ENCODE data around the gene NTNG1. TPM values are rescaled to one million over a fixed set of nuclear protein-coding genes. Genes with fewer than 3 reads are reported as not detected.

NTNG1 gene
- total and polyA plus RNA-seq, 3 donors from 2014 or later, result 1.8 to 2.3 (median 2.2) TPM

DNA sequence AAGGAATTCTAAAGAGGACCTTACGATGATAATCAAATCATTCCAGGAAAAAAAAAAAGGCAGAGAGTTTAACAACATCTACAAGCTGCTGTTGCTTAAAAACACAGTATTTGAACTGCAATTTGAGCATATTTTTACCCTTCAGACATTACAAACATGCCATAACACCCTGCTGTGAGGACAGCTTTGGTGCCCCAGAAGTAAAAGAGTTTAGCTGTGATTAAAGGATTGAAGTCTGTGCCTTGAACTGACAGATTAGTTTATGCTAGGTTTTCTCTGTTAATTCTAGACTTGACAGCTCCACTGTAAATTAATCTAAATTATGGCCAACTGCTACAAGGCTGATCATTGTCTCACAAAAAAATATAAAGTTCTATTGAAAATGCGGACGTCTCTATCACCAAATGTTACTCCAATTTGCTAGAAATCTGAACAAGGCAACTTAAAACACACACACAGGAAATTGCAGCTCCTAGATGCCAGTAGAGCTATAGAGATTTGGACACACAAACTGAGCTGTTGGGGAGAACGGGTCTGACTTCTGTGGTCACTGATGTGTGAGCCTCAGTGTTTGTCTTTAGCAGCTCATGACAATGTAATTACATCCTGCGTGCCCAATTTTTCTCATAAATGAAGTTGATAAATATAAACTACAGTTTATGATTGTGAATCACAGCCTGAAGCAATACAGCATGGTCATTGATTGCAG is 217.9 kb downstream of the NTNG1 start:
- Histone ChIP-seq H3K9me3 (no peaks in the 10 kb centered on the region), H3K36me3 (ENCODE audit: low read depth, missing control alignments) (no peaks in the 10 kb centered on the region), H3K27ac (no peak overlapping the region), H3K27me3 (no peaks in the 10 kb centered on the region), H3K4me3 (no peak overlapping the region), H3K4me1 (no peaks in the 10 kb centered on the region)
- no peak for DNase-seq
- intact Hi-C loops (cut with DNase I; ENCODE audit: low total_unique reads), result no loop called here
- WGBS, 2 donors, result 59 to 68% methylated on average over 5 of the region's 5 CpGs
- no peak for TF ChIP-seq POLR2A (IDR thresholded peaks at IDR 0.05)
- TF ChIP-seq, protein P1, sequence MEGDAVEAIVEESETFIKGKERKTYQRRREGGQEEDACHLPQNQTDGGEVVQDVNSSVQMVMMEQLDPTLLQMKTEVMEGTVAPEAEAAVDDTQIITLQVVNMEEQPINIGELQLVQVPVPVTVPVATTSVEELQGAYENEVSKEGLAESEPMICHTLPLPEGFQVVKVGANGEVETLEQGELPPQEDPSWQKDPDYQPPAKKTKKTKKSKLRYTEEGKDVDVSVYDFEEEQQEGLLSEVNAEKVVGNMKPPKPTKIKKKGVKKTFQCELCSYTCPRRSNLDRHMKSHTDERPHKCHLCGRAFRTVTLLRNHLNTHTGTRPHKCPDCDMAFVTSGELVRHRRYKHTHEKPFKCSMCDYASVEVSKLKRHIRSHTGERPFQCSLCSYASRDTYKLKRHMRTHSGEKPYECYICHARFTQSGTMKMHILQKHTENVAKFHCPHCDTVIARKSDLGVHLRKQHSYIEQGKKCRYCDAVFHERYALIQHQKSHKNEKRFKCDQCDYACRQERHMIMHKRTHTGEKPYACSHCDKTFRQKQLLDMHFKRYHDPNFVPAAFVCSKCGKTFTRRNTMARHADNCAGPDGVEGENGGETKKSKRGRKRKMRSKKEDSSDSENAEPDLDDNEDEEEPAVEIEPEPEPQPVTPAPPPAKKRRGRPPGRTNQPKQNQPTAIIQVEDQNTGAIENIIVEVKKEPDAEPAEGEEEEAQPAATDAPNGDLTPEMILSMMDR (IDR thresholded peaks at IDR 0.05), result no peak

DNA sequence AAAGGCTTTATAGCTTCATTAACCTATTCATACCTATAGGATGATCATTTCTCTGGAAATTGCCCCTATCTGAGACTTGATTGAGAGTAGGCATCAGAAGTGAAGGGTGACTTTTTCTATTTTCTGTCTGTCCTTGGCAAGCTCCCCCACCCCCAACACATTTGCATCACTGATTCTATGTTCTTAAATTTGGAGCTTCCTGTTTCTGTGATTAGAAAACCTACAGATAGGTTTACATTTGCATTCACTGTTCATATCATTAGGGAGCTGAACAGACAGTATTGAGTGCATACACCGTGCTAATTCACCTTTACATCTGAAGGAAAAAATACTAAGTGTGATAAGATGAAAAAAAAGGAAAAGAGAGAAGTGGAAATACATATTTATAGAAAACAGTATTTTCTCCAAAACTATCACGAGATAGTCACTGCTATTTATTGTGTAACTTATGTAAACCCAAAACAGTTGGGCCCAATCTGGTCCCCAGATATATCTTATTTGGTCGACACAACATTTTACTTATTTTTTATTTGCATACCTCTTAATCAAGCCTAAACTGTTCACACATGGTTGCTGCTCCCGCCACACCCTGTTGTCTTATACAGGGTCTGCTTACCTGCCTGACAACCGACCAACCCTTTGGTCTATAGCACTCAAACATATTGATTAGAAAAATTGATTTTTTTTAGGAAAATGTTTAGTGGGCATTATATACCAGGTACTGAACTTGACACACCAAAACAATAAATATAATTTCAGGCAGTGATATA is 218.8 kb downstream of the NTNG1 start:
- no peaks in the 10 kb centered on the region for H3K4me1 ChIP-seq
- no peak for DNase-seq
- TF ChIP-seq POLR2A (IDR thresholded peaks at IDR 0.05), result no peak
- TF ChIP-seq, protein P1 (IDR thresholded peaks at IDR 0.05), result no peak
- H3K36me3 ChIP-seq (ENCODE audit: low read depth, missing control alignments), result no peaks in the 10 kb centered on the region
- H3K9me3 ChIP-seq, result no peaks in the 10 kb centered on the region
- no peak overlapping the region for H3K27ac ChIP-seq
- WGBS, 2 donors, result 72 to 78% methylated on average over 5 of the region's 5 CpGs
- intact Hi-C loops (cut with DNase I; ENCODE audit: low total_unique reads), result no loop called here
- H3K27me3 ChIP-seq, result no peaks in the 10 kb centered on the region
- no peak overlapping the region for H3K4me3 ChIP-seq

DNA sequence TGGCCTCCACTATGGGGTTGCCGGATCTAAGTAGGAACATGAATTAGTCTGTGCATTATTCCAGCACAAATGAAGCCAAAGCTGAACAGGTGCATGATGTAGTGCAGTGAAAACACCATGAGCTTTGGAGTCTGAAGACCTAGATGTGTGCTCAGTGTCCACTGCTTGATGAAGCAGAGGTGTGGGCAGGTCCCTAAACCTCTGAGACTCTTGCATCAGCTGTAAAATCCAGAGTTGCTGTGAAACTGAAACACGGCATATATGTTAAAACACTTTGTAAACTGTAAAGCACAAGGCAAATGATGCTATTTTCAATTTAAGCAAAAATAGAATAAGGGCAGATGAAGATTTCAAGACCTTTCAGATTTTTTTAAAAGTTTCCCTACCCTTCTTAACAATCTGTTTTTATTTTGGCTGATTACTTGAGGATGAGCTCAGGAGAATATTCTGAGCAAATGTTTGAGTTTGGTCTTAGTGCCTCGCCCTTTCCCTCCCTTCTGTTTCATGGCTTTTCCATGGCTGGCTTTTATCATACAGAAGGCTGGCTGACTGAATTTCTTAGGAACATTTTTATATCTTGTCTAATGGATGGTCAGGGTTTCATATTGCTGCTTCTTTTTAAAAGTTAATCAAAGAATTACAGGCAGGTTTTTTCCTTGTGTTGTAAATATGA is 221.8 kb downstream of the NTNG1 start:
- H3K4me1 ChIP-seq, result no peaks in the 10 kb centered on the region
- no peak overlapping the region for H3K4me3 ChIP-seq
- no peaks in the 10 kb centered on the region for H3K9me3 ChIP-seq
- 87 to 96% methylated on average over 3 of the region's 3 CpGs for WGBS, 2 donors
- TF ChIP-seq, protein P1 (IDR thresholded peaks at IDR 0.05), result no peak
- no peak for TF ChIP-seq POLR2A (IDR thresholded peaks at IDR 0.05)
- no peaks in the 10 kb centered on the region for H3K27me3 ChIP-seq
- intact Hi-C loops (cut with DNase I; ENCODE audit: low total_unique reads), result no loop called here
- H3K36me3 ChIP-seq (ENCODE audit: low read depth, missing control alignments), result no peaks in the 10 kb centered on the region
- H3K27ac ChIP-seq, result no peak overlapping the region
- DNase-seq, result no peak

DNA sequence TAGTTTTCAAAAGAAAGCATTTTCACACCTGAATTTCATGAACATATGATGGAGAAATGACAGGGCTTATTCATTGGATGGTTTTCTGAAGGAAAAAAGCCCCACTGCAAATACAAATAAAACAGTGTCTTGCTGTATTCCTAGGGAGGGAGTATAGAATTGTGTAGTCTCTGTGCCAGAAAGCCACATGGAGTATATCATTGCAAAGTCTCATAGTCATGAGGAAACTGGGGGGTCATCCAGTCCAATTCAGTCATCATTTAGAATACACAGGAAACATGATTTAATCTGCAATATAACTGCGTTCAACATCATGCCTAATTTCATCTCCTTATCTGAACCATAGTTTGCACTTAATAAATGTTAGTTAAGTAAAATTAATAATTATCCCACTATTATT is 222.3 kb downstream of the NTNG1 start:
- no peaks in the 10 kb centered on the region for H3K9me3 ChIP-seq

More for the DNA sequence above, 222.3 kb downstream of the NTNG1 start:
- Histone ChIP-seq H3K4me1 (no peaks in the 10 kb centered on the region), H3K27ac (no peak overlapping the region), H3K36me3 (ENCODE audit: low read depth, missing control alignments) (no peaks in the 10 kb centered on the region), H3K27me3 (no peaks in the 10 kb centered on the region), H3K4me3 (no peak overlapping the region)
- DNase-seq, result no peak
- intact Hi-C loops (cut with DNase I; ENCODE audit: low total_unique reads), result no loop called here
- WGBS, 2 donors, result 67 to 87% methylated on average over 1 of the region's 1 CpG
- TF ChIP-seq POLR2A (IDR thresholded peaks at IDR 0.05), result no peak
- TF ChIP-seq, protein P1 (IDR thresholded peaks at IDR 0.05), result no peak
